Smooth muscle cell (in vitro differentiated cells): ENCODE measurements around the gene RPS6KA5. TPM values are rescaled to one million over a fixed set of nuclear protein-coding genes. Genes with fewer than 3 reads are reported as not detected.
A peak's percentile ranks its signal among the peaks of the same experiment; 100 is the strongest.

ENCODE experiments used
- DNase-seq: peaks from one replicate; lab custom pipeline; 2025; ENCODE audit not compliant: unreplicated experiment; lab: John Stamatoyannopoulos, UW
- H2AFZ ChIP-seq: fragments of 200-600 bp; sonication (generic); 2 replicates; pipeline ENCODE4 v1.6.0; 2016; ENCODE audit warnings: antibody characterized with exemption, low read depth, mild to moderate bottlenecking
- H3F3A ChIP-seq: fragments of 200-600 bp; sonication (generic); 2 replicates; pipeline ENCODE4 v1.6.0; 2017; ENCODE audit warnings: antibody characterized with exemption, low read depth
- H3K27ac ChIP-seq: fragments of 200-600 bp; sonication (generic); 2 replicates; pipeline ENCODE4 v1.5.1; 2016; ENCODE audit warnings: low read depth, mild to moderate bottlenecking
- H3K27me3 ChIP-seq: fragments of 200-600 bp; sonication (generic); 2 replicates; pipeline ENCODE4 v1.6.1; 2016; ENCODE audit warnings: low read depth, mild to moderate bottlenecking
- H3K36me3 ChIP-seq: fragments of 200-600 bp; sonication (generic); 2 replicates; pipeline ENCODE4 v1.5.1; 2016; ENCODE audit warnings: low read depth
- H3K4me1 ChIP-seq: fragments of 200-600 bp; sonication (generic); 2 replicates; pipeline ENCODE4 v1.5.1; 2016; ENCODE audit warnings: low read depth
- H3K4me2 ChIP-seq: fragments of 200-600 bp; sonication (generic); 2 replicates; pipeline ENCODE4 v1.6.0; 2016; ENCODE audit warnings: mild to moderate bottlenecking
- H3K4me3 ChIP-seq: fragments of 200-600 bp; sonication (generic); 2 replicates; pipeline ENCODE4 v1.5.1; 2016; ENCODE audit warnings: mild to moderate bottlenecking
- H3K79me2 ChIP-seq: fragments of 200-600 bp; sonication (generic); 2 replicates; pipeline ENCODE4 v1.6.0; 2016; ENCODE audit warnings: low read depth, mild to moderate bottlenecking
- H3K9ac ChIP-seq: fragments of 200-600 bp; sonication (generic); 2 replicates; pipeline ENCODE4 v1.6.0; 2016; ENCODE audit warnings: low read depth
- H3K9me3 ChIP-seq: fragments of 200-600 bp; sonication (generic); replicated peaks from 2 replicates; pipeline ENCODE4 v1.5.1; 2016; ENCODE audit warnings: low read depth
- H4K20me1 ChIP-seq: fragments of 200-600 bp; sonication (generic); 2 replicates; pipeline ENCODE4 v1.6.0; 2016; ENCODE audit warnings: low read depth
- CTCF ChIP-seq: fragments of 200-600 bp; sonication (generic); IDR thresholded peaks from 2 replicates; pipeline ENCODE4 v1.5.1; 2017; ENCODE audit warnings: borderline replicate concordance, mild to moderate bottlenecking, antibody characterized with exemption; ENCODE audit not compliant: insufficient read depth, poor library complexity, severe bottlenecking
- WGBS: methylation state at CpG from one replicate; pipeline ENCODE4 v1.1.7; 2016; ENCODE audit warnings: low lambda C conversion rate; 5-methylcytosine and 5-hydroxymethylcytosine counted together
- polyA plus RNA-seq: library from polyadenylated mRNA; unstranded; fragments of >200 nt; fragmentation: Nextera tagmentation; extraction: Ambion mirVana; gene quantifications from 2 replicates; pipeline ENCODE4 v1.2.1, GENCODE V29; 2016
- total RNA-seq: library from RNA; depleted of rRNA; stranded (reverse); fragments of >200 nt; gene quantifications from 2 replicates; pipeline ENCODE4 v1.2.3, GENCODE V29; 2014

Gene RPS6KA5
- total and polyA plus RNA-seq, 2 experiments from 2014 or later = 1.0 to 1.5 TPM

GRCh38 chr14:90911121-90911520 lies 149.3 kb downstream of the RPS6KA5 start:
- H2AFZ ChIP-seq = peak overlapping the region; percentile 58

GRCh38 chr14:90907178-90907577 lies 153.3 kb downstream of the RPS6KA5 start:
- Histone ChIP-seq H3K9ac (no peak overlapping the region), H3K36me3 (no peaks in the 10 kb centered on the region), H3F3A (no peaks in the 10 kb centered on the region), H3K4me2 (no peak overlapping the region), H3K27ac (no peak overlapping the region), H3K4me1 (no peaks in the 10 kb centered on the region), H3K4me3 (no peak overlapping the region), H3K27me3 (no peaks in the 10 kb centered on the region), H4K20me1 (no peaks in the 10 kb centered on the region), H2AFZ (no peak overlapping the region), H3K9me3 (no peaks in the 10 kb centered on the region), H3K79me2 (no peaks in the 10 kb centered on the region)
- no peak for DNase-seq
- 98% methylated on average over 3 of the region's 3 CpGs for WGBS
- TF ChIP-seq CTCF = no peak

More at GRCh38 chr14:90911121-90911520, 149.3 kb downstream of the RPS6KA5 start:
- no peaks in the 10 kb centered on the region for H3F3A ChIP-seq
- H3K27me3 ChIP-seq = no peaks in the 10 kb centered on the region
- WGBS = 76% methylated on average over 1 of the region's 1 CpG
- no peaks in the 10 kb centered on the region for H3K4me1 ChIP-seq
- H3K36me3 ChIP-seq = no peaks in the 10 kb centered on the region
- H3K9me3 ChIP-seq = no peaks in the 10 kb centered on the region
- H3K79me2 ChIP-seq = no peaks in the 10 kb centered on the region
- no peak overlapping the region for H3K4me3 ChIP-seq
- DNase-seq = no peak
- H3K9ac ChIP-seq = no peak overlapping the region
- TF ChIP-seq CTCF = no peak
- H3K4me2 ChIP-seq = no peak overlapping the region
- no peak overlapping the region for H3K27ac ChIP-seq
- no peaks in the 10 kb centered on the region for H4K20me1 ChIP-seq

GRCh38 chr14:90905531-90905930 lies 154.9 kb downstream of the RPS6KA5 start:
- Histone ChIP-seq H3K27me3 (no peaks in the 10 kb centered on the region), H3K4me2 (no peak overlapping the region), H3K9me3 (no peaks in the 10 kb centered on the region), H3K9ac (no peak overlapping the region), H3K79me2 (no peaks in the 10 kb centered on the region), H3K4me1 (no peaks in the 10 kb centered on the region), H3K27ac (no peak overlapping the region), H3K36me3 (no peaks in the 10 kb centered on the region), H2AFZ (no peak overlapping the region), H4K20me1 (no peaks in the 10 kb centered on the region), H3K4me3 (no peak overlapping the region), H3F3A (no peaks in the 10 kb centered on the region)
- TF ChIP-seq CTCF = no peak
- DNase-seq = no peak

- no peaks in the 10 kb centered on the region for H3K9me3 ChIP-seq
- no peaks in the 10 kb centered on the region for H3K79me2 ChIP-seq
- no peak overlapping the region for H3K9ac ChIP-seq
- H3K27ac ChIP-seq = no peak overlapping the region
- no peak for DNase-seq
- no peak overlapping the region for H3K4me3 ChIP-seq
- no peaks in the 10 kb centered on the region for H3K27me3 ChIP-seq
- H4K20me1 ChIP-seq = no peaks in the 10 kb centered on the region
- H3K4me2 ChIP-seq = no peak overlapping the region
- WGBS = 5% methylated on average over 1 of the region's 1 CpG
- H2AFZ ChIP-seq = no peak overlapping the region
- TF ChIP-seq CTCF = peak; percentile 68
- H3F3A ChIP-seq = no peaks in the 10 kb centered on the region
- no peaks in the 10 kb centered on the region for H3K4me1 ChIP-seq
- H3K36me3 ChIP-seq = no peaks in the 10 kb centered on the region
These were observed 157.3 kb downstream of the RPS6KA5 start for GRCh38 chr14:90903101-90903500.
